Measurements from ENCODE around the gene NEK6.

- TF ChIP-seq ZFX (IDR thresholded peaks at IDR 0.05), result no peak
- TF ChIP-seq, protein P1, sequence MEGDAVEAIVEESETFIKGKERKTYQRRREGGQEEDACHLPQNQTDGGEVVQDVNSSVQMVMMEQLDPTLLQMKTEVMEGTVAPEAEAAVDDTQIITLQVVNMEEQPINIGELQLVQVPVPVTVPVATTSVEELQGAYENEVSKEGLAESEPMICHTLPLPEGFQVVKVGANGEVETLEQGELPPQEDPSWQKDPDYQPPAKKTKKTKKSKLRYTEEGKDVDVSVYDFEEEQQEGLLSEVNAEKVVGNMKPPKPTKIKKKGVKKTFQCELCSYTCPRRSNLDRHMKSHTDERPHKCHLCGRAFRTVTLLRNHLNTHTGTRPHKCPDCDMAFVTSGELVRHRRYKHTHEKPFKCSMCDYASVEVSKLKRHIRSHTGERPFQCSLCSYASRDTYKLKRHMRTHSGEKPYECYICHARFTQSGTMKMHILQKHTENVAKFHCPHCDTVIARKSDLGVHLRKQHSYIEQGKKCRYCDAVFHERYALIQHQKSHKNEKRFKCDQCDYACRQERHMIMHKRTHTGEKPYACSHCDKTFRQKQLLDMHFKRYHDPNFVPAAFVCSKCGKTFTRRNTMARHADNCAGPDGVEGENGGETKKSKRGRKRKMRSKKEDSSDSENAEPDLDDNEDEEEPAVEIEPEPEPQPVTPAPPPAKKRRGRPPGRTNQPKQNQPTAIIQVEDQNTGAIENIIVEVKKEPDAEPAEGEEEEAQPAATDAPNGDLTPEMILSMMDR (conservative IDR thresholded peaks at IDR 0.05), result no peak
Measured at GRCh38 chr9:124274226-124274625, 16.5 kb downstream of the NEK6 start.

All from C4-2B (cell line).